ENCODE data around the gene TNS1.

TNS1 gene

DNA sequence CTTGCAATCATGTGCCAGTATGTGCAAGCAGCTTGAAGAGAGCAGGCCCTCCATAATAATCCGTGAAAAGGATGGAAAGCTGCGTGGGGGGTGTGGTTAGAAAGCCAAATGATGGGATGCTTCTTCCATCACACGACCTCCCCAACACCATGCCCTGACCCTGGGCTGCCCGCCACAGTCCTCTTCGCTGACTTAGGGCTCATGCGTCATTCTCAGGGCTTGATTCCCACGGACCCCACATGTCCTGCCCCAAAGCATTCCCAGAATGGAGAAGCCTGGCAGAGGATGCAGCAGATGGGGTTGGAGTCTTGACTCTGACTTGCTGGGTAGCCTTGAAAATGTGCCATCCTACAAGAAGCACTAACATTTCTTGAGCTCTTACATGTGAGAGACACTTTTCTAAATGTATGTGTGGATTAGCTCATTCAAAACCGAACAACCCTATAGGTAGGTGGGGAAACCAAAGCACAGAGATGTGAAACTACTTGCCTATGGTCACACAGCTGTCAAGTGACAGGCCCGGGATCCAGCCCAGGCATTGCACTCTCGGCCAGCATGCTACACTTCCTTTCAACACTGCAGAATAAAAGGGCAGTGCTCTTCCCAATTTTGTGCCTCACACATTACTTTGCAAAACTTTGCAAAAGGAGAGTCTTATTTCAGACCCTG is 3.7 kb downstream of the TNS1 start:
- DNase-seq, result peak in 2 of 3 donors; percentile 35 to 59

DNA sequence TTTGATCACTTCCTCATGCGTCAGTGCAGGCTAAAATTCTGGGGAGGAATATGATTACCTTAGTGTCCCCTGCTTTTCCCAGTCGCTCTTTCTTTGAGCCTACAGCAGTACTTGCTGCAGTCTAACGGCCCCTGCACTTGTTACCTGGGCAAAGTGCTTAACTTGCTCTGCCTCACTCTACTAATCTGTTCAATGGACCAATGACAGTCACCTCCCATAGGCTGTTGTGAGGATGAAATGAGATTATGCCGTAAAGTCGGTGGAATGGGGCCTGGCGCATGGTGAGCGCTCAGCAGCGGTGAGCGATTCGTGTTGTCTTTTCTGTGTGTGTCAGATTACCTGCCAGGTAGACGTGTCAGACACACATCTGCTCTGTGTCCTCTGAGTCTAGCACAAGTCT is 5.3 kb downstream of the TNS1 start:
- DNase-seq, result no peak

- peak; percentile 93 to 95 (median 94) for DNase-seq
Measured at GRCh38 chr2:217996361-217996760, 6.4 kb downstream of the TNS1 start.

DNA sequence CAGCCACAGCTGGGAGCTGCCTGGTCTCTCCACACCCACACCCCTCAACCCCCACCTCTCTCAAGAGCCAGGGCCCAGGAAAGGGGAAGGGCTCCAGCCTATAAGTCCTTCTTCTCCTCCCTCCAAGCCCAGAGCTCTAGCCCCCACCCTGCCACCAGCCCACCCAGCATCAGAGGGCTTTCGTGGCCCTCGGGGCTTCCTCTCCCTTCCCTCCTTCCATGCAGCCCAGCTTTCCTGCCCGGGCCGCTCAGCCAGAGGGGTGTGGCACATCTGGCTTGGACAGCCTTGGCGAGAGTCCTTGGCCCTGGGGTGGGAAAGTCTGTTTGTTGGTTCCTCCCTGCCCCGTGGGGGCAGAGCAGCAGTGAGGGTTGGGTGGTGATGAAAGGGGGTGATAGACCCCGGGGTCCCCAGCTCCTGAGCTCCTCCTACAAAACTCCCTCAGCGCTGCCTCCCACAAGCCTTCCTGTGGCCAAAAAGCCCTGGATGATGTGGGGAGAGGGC is 7.0 kb downstream of the TNS1 start:
- DNase-seq, result peak; percentile 62 to 83 (median 78)

DNA sequence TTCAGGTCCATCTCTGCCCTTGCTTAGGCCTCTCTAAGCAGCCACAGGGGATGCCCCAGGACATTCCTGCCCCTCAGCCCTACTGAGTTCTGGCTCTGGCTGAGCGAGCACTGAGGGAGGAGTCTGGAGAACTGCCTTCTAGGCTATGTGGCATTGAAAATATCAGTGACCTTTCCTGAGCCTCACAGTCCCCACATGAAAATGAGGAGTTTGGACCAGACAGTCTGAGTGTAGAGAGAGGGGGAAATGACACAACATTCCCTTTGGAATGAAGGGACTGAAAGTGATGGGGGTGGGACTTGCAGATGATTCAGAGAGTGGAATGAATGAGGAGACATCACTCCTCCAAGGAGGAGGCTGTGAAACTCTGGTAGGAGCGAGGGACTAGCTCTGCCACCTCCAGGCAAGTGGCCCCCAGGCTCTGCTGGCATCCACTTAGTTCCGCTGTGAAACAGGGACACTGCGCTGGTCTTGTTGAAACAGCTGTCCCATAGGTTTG is 8.0 kb downstream of the TNS1 start:
- peak in 2 of 3 donors; percentile 47 for DNase-seq

- peak; percentile 67 to 89 (median 74) for DNase-seq
Measured at GRCh38 chr2:217993817-217994463, 8.9 kb downstream of the TNS1 start.

DNA sequence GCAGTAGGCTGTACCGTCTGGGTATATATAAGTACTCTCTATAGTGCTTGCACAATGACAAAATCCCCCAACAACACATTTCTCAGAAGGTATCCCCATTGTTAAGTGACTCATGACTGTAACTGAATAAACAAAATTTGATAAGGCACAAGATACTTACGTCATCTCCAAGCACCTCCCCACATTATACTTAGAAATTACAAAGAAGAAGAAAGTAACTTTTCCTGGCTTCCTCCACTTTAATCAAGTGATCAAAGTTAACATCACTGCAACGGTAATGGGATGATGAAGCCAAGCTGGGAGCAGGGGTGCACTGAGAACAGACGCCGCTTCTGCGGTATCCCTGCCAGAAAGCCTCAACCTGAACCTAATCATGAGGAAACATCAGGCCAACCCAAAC is 9.7 kb downstream of the TNS1 start:
- peak; percentile 52 to 89 (median 63) for DNase-seq

- DNase-seq, result no peak
Measured at GRCh38 chr2:217992061-217992460, 10.7 kb downstream of the TNS1 start.

- no peak for DNase-seq
Measured at GRCh38 chr2:217990791-217991465, 11.9 kb downstream of the TNS1 start.

DNA sequence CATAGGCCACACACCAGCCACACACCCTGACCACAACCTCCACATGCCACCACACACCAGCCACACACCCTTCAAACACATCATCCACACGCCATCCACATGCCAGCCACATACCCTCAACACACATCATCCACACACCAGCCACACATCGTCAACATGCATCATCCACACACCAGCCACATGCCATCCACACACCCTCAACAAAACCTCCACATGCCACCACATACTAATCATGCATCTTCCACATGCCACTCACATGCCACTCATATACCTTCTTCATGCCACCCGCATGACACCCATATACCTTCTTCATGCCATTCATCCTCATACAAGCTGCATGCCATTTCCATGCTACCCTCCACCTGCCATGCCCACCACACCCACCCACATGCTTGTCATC is 12.4 kb downstream of the TNS1 start:
- DNase-seq, result no peak

- DNase-seq, result peak in 2 of 3 donors; percentile 26 to 42
Measured at GRCh38 chr2:217989221-217989948, 13.4 kb downstream of the TNS1 start.

DNA sequence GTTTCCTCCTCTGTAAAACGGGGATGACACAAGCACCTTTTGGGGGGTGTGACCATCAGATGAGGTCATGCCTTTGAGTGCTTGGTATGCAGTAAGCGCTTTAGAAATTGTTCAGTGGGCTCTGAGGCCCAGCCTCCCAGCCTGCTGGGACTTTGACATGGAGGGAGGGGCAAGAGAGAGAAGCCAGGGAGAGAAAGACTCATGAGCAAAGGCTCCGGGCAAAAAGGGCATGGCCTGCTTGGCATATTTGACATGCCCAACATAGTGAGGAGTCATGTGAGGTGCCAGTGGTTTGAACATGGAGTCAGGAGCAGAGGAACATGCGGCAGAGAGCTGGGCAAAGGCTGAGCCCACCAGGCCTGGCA is 14.0 kb downstream of the TNS1 start:
- DNase-seq, result no peak

- peak; percentile 94 to 95 (median 95) for DNase-seq
Measured at GRCh38 chr2:217988014-217988839, 14.6 kb downstream of the TNS1 start.

DNA sequence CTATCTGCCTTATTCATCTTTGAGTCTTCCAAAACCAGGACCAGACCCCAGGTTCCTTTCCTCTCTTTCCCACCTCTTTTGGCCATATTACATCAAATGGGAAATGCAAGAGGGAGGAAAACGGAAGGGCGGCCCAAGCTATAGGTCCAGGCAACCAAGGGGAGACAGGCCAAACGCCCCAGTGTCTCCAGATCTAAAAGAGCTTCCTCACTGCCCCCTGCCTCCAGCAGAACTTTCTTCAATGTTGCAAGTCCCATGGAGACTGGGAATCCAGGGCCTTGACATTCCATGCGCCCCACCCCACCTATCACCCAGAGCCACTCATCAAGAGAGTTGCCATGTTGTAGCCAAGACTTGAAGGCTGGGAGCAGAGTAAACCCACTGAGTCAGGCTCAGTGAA is 15.4 kb downstream of the TNS1 start:
- no peak for DNase-seq

- DNase-seq, result no peak
Measured at GRCh38 chr2:217986256-217986961, 16.4 kb downstream of the TNS1 start.

- no peak for DNase-seq
Measured at GRCh38 chr2:217983276-217984233, 19.2 kb downstream of the TNS1 start.

- DNase-seq, result no peak
Measured at GRCh38 chr2:217981971-217982370, 20.8 kb downstream of the TNS1 start.

DNA sequence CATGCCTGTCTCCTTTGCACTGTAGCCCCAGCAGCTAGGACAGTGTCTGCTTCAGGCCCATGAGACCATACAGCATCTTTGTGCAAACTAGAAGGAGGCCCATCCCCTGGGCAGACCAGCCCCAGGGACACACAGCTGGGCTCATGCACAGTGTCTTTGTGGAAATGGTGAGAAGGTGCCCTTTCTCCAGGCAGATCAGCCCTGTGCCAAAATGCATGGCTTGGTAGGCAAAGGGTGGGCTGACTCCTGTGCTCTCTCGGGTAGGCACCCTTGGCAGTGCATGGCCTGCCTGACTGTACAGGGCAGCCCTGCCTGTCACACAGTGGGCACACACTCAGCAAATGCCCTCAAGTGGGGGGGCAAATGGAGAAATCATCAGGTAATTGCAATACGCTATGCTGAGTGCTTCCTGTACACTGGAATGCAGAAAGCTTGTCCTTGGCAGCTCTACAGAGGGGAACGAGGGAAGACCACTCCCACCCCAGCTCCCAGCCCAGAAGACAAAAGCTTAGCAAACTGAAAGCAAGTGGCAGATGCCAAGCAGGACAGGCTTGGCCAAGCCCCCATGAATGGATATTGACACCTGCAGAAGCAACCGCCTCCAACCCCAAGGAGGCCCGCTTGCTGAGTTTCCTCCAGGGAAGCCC is 21.6 kb downstream of the TNS1 start:
- DNase-seq, result no peak

DNA sequence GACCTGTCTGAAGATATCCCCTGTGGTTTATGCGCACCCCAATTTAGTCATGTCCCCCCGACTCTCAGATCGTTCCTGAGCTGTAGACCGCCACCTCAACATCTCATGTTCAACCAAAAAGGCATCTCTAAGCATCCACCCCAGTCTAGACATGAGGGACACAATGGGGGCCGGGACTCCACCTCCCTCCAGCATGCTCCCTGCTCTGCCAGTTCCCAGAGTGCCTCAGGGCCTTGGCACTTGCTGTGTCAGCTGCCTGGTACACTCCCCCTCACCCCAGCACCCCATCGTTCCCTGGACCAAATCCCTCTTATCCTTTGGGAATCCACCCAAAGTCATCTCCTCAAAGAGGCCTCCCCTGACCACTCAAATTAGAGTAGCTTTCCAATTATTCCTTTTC is 22.2 kb downstream of the TNS1 start:
- DNase-seq, result no peak

GRCh38 chr2:217980036-217980435 is 22.8 kb downstream of the TNS1 start:
- DNase-seq, result peak in 2 of 3 donors; percentile 40 to 41

Data from suppressor macrophage treated with lipopolysaccharide for 1 hour (primary cell).